ENCODE data around the gene PCMT1.
A peak's percentile ranks its signal among the peaks of the same experiment; 100 is the strongest.

Gene PCMT1

DNA sequence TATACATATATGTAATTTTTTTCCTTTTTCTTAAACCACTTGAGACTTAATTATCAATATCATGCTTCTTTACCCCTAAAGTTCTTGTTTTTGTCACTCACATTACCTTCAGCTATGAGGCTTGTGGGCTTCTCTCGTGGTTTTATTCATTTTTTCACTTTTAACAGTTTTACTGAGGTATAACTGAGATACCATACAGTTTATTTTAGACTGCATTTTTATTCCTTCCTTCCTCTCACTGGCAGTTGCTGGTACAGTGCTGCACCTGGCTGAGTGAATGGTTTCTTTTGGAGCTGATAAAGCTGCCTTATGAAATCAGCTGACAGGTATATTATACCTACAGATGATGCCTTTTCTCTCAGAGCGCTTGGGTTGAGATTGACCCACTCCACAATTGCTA is 60.3 kb downstream of the PCMT1 start:
- CTCF ChIA-PET: interaction anchor here (0.9 to 5.6 kb wide), 2 partner anchors 14 to 30 kb away, joined by 5 to 31 read pairs; no protein-coding TSS in a partner anchor
- TF ChIP-seq, protein P1, sequence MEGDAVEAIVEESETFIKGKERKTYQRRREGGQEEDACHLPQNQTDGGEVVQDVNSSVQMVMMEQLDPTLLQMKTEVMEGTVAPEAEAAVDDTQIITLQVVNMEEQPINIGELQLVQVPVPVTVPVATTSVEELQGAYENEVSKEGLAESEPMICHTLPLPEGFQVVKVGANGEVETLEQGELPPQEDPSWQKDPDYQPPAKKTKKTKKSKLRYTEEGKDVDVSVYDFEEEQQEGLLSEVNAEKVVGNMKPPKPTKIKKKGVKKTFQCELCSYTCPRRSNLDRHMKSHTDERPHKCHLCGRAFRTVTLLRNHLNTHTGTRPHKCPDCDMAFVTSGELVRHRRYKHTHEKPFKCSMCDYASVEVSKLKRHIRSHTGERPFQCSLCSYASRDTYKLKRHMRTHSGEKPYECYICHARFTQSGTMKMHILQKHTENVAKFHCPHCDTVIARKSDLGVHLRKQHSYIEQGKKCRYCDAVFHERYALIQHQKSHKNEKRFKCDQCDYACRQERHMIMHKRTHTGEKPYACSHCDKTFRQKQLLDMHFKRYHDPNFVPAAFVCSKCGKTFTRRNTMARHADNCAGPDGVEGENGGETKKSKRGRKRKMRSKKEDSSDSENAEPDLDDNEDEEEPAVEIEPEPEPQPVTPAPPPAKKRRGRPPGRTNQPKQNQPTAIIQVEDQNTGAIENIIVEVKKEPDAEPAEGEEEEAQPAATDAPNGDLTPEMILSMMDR (IDR thresholded peaks at IDR 0.05; ENCODE audit: control extremely low read depth, extremely low read depth, low read depth, missing control alignments): no peak
- DNase-seq (ENCODE audit: extremely low spot score): no peak
- POLR2A ChIA-PET: no interaction called here

DNA sequence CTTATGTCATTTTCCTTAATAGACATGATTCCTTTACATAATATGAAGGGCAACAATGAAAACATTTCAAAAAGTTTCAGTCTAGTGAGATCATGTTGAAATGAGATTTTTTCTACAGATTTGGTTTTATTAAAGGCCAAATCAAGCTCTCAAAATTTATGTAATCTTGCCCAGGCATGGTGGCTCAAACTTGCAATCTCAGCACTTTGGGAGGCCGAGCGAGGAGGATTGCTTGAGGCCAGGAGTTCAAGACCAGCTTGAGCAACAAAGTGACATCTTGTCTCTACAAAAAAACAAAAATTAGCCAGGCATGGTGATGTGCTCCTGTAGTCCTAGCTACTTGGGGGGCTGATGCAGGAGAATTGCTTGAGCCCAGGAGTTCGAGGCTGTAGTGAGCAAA is 63.8 kb downstream of the PCMT1 start:
- POLR2A ChIA-PET: no interaction called here
- CTCF ChIA-PET: interaction anchor here (5.6 kb wide), 1 partner anchor 11 kb away, joined by 31 read pairs; no protein-coding TSS in a partner anchor
- no peak for DNase-seq (ENCODE audit: extremely low spot score)
- TF ChIP-seq, protein P1 (IDR thresholded peaks at IDR 0.05; ENCODE audit: control extremely low read depth, extremely low read depth, low read depth, missing control alignments): no peak

GRCh38 chr6:149815788-149816187 is 66.2 kb downstream of the PCMT1 start:
- TF ChIP-seq, protein P1 (IDR thresholded peaks at IDR 0.05; ENCODE audit: control extremely low read depth, extremely low read depth, low read depth, missing control alignments): no peak

GRCh38 chr6:149820506-149820905 is 71.0 kb downstream of the PCMT1 start:
- ChIA-PET CTCF (interaction anchor here (0.9 to 12.6 kb wide), 2 partner anchors 8 to 16 kb away, joined by 3 to 75 read pairs; no protein-coding TSS in a partner anchor), POLR2A (no interaction called here)
- TF ChIP-seq, protein P1 (IDR thresholded peaks at IDR 0.05; ENCODE audit: control extremely low read depth, extremely low read depth, low read depth, missing control alignments): no peak
- DNase-seq (ENCODE audit: extremely low spot score): no peak

More at GRCh38 chr6:149815788-149816187, 66.2 kb downstream of the PCMT1 start:
- ChIA-PET POLR2A (no interaction called here), CTCF (interaction anchor here (0.9 to 12.6 kb wide), 3 partner anchors 13 to 21 kb away, joined by 3 to 75 read pairs (median 4); no protein-coding TSS in a partner anchor)
- DNase-seq (ENCODE audit: extremely low spot score): peak; percentile 49

GRCh38 chr6:149821492-149821891 is 72.0 kb downstream of the PCMT1 start:
- TF ChIP-seq, protein P1 (IDR thresholded peaks at IDR 0.05; ENCODE audit: control extremely low read depth, extremely low read depth, low read depth, missing control alignments): no peak
- DNase-seq (ENCODE audit: extremely low spot score): no peak
- CTCF ChIA-PET: interaction anchor here (1.2 to 12.6 kb wide), 3 partner anchors 9 to 15 kb away, joined by 7 to 75 read pairs (median 31); no protein-coding TSS in a partner anchor
- POLR2A ChIA-PET: no interaction called here

DNA sequence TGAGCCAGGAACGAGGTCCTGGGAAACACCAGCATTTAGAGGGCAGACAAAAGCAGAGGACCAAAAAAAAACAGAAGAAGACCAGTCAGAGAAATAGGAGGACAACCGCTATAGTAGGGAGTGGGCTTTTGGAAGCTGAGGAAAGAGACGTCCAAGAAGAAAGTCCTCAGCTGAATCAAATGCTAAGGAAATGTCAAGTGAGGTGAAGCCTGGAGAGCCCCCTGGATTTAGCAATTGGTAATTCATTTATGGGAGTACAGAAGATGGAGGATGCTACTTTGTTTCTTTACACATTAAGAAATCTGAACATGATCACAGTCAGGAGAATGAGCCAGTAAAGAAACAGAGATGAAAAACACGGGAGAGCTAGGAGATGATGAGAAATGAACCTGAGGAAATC is 73.5 kb downstream of the PCMT1 start:
- CTCF ChIA-PET: interaction anchor here (0.9 to 12.6 kb wide), 8 partner anchors 9 to 100 kb away, joined by 3 to 75 read pairs (median 4); no protein-coding TSS in a partner anchor
- POLR2A ChIA-PET: no interaction called here

More for the DNA sequence above, 73.5 kb downstream of the PCMT1 start:
- no peak for DNase-seq (ENCODE audit: extremely low spot score)
- TF ChIP-seq, protein P1 (IDR thresholded peaks at IDR 0.05; ENCODE audit: control extremely low read depth, extremely low read depth, low read depth, missing control alignments): no peak
